ENCODE results near the gene FCN1. TPM values are rescaled to one million over a fixed set of nuclear protein-coding genes. Genes with fewer than 3 reads are reported as not detected.

Gene FCN1
- polyA plus RNA-seq, 3 donors, result 2,884 to 7,680 (median 6,268) TPM

DNA sequence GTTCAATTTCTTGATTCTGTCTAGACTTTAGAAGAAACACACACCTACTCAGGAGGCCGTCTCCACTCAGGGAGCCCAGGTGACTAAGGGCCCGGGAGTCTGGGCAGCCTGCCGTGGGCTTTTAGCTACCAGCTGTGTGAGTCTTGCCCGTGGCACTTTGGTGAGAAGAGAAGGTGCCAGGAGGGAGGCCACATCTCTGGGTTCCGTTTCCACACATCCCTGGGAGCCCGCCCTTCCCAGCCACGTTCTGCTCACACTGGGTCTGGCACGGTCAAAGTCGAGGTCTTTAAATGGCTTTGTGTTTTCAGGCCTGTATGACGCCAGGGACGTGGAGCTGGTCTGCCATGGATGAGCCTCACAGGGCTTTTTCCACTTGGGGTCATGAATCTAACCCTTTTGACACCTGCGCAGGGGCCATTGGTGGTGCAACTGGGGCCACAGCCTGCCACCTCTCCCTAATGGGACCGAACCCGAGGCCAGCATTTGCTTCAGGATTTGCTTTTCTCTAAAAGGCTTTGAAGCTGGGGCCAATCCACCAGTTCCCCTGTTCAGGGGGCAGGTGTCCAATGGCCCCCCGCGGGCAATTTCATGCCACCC is 54.3 kb downstream of the FCN1 start:
- no peak for DNase-seq
- peaks cover 1 to 11% (median 4%) of the 10 kb centered on the region in 7 donors for H3K9me3 Mint-ChIP-seq
- H3K4me3 ChIP-seq (replicated peaks in 1 of 3; ENCODE audit: low read depth in 2 of 3, low read length in 3 of 3), result no peak overlapping the region
- H3K4me3 Mint-ChIP-seq, result no peak overlapping the region
- no peaks in the 10 kb centered on the region for H3K36me3 Mint-ChIP-seq
- H3K36me3 ChIP-seq (replicated peaks in 1 of 2; ENCODE audit: control insufficient read depth in 1 of 2, insufficient read depth in 2 of 2, low read length in 2 of 2), result no peaks in the 10 kb centered on the region
- H3K27ac ChIP-seq (ENCODE audit: low read depth in 1 of 2, low read length in 2 of 2), result no peak overlapping the region
- H3K27ac Mint-ChIP-seq, result peak overlapping the region in 1 of 7 donors; percentile 15
- H3K27me3 ChIP-seq (ENCODE audit: control insufficient read depth in 2 of 2, insufficient read depth in 2 of 2, low read length in 2 of 2), result peaks cover 0 to 3% of the 10 kb centered on the region in 2 donors
- H3K4me2 ChIP-seq (replicated peaks; ENCODE audit: extremely low read depth, low read length, poor library complexity, severe bottlenecking), result no peak overlapping the region
- WGBS (ENCODE audit: insufficient coverage), result 90% methylated on average over 13 of the region's 16 CpGs
- no peak overlapping the region for H2AFZ ChIP-seq (ENCODE audit: insufficient read depth, low read depth, low read length, poor library complexity, severe bottlenecking)
- H3K79me2 ChIP-seq (ENCODE audit: insufficient read depth, low read length), result no peaks in the 10 kb centered on the region
- H3K4me1 Mint-ChIP-seq, result no peaks in the 10 kb centered on the region
- H4K20me1 ChIP-seq (ENCODE audit: insufficient read depth, low read length), result no peaks in the 10 kb centered on the region
- no peaks in the 10 kb centered on the region for H3K9me3 ChIP-seq (replicated peaks in 1 of 2; ENCODE audit: control insufficient read depth in 1 of 2, insufficient read depth in 1 of 2, low read length in 2 of 2)
- intact Hi-C loops (cut with micrococcal nuclease), result no loop called here
- H3K27me3 Mint-ChIP-seq (ENCODE audit: low read depth in 3 of 3), result peaks cover 1 to 10% (median 7%) of the 10 kb centered on the region in 3 donors
- no peak for TF ChIP-seq CTCF (IDR thresholded peaks at IDR 0.05)
- no peaks in the 10 kb centered on the region for H3K4me1 ChIP-seq (ENCODE audit: control insufficient read depth in 1 of 2, insufficient read depth in 2 of 2, low read length in 2 of 2)
- no peak overlapping the region for H3K9ac ChIP-seq (ENCODE audit: insufficient read depth, low read length, poor library complexity, severe bottlenecking)

- TF ChIP-seq CTCF (IDR thresholded peaks at IDR 0.05), result no peak
- Histone ChIP-seq H3K36me3 (replicated peaks in 1 of 2; ENCODE audit: control insufficient read depth in 1 of 2, insufficient read depth in 2 of 2, low read length in 2 of 2) (no peaks in the 10 kb centered on the region), H3K79me2 (ENCODE audit: insufficient read depth, low read length) (no peaks in the 10 kb centered on the region), H3K4me2 (replicated peaks; ENCODE audit: extremely low read depth, low read length, poor library complexity, severe bottlenecking) (no peak overlapping the region), H4K20me1 (ENCODE audit: insufficient read depth, low read length) (no peaks in the 10 kb centered on the region), H3K4me3 (replicated peaks in 1 of 3; ENCODE audit: low read depth in 2 of 3, low read length in 3 of 3) (no peak overlapping the region), H3K27ac (ENCODE audit: low read depth in 1 of 2, low read length in 2 of 2) (no peak overlapping the region), H3K27me3 (ENCODE audit: control insufficient read depth in 2 of 2, insufficient read depth in 2 of 2, low read length in 2 of 2) (peaks cover 0 to 3% of the 10 kb centered on the region in 2 donors), H3K4me1 (ENCODE audit: control insufficient read depth in 1 of 2, insufficient read depth in 2 of 2, low read length in 2 of 2) (no peaks in the 10 kb centered on the region), H2AFZ (ENCODE audit: insufficient read depth, low read depth, low read length, poor library complexity, severe bottlenecking) (no peak overlapping the region), H3K9ac (ENCODE audit: insufficient read depth, low read length, poor library complexity, severe bottlenecking) (no peak overlapping the region), H3K9me3 (replicated peaks in 1 of 2; ENCODE audit: control insufficient read depth in 1 of 2, insufficient read depth in 1 of 2, low read length in 2 of 2) (no peaks in the 10 kb centered on the region)
- no peak overlapping the region for H3K4me3 Mint-ChIP-seq
- peaks cover 2 to 15% (median 6%) of the 10 kb centered on the region in 7 donors for H3K9me3 Mint-ChIP-seq
- no peak for DNase-seq
- no peaks in the 10 kb centered on the region for H3K36me3 Mint-ChIP-seq
- H3K27ac Mint-ChIP-seq, result no peak overlapping the region
- intact Hi-C loops (cut with micrococcal nuclease), result no loop called here
- H3K27me3 Mint-ChIP-seq (ENCODE audit: low read depth in 3 of 3), result peaks cover 7 to 8% (median 7%) of the 10 kb centered on the region in 3 donors
- WGBS (ENCODE audit: insufficient coverage), result 85% methylated on average over 5 of the region's 17 CpGs
- H3K4me1 Mint-ChIP-seq, result no peaks in the 10 kb centered on the region
Observed at GRCh38 chr9:134861595-134862334, 55.9 kb downstream of the FCN1 start.

All from CD14-positive monocyte (primary cell).